Activated naive CD8-positive, alpha-beta T cell treated with anti-CD3 and anti-CD28 coated beads, Interleukin-2, amount 50 U/mL, for 24 hours (primary cell): ENCODE measurements around the gene S100A16.

ENCODE experiments used
- ATAC-seq: fragments of 150-1000 bp; cut with Tn5 transposase; one replicate; pipeline ENCODE4 v1.10.0; 2021
- DNase-seq: peaks from one replicate; pipeline ENCODE4 v3.0.0; 2021
- H3K27ac Mint-ChIP-seq: one replicate; pipeline ENCODE4 v1.8.0; 2021; ENCODE audit warnings: mild to moderate bottlenecking, mixed read lengths
- H3K27me3 Mint-ChIP-seq: one replicate; pipeline ENCODE4 v1.8.0; 2021; ENCODE audit warnings: mixed read lengths
- H3K36me3 Mint-ChIP-seq: one replicate; pipeline ENCODE4 v1.8.0; 2021; ENCODE audit warnings: low read depth, mixed read lengths
- H3K4me1 Mint-ChIP-seq: one replicate; pipeline ENCODE4 v1.8.0; 2021; ENCODE audit warnings: mixed read lengths
- H3K4me3 Mint-ChIP-seq: one replicate; pipeline ENCODE4 v1.8.0; 2021; ENCODE audit warnings: mild to moderate bottlenecking, moderate library complexity, mixed read lengths
- H3K9me3 Mint-ChIP-seq: one replicate; pipeline ENCODE4 v1.8.0; 2021; ENCODE audit warnings: mixed read lengths

S100A16 gene

GRCh38 chr1:153630384-153630783 lies 17.4 kb upstream of the S100A16 start:
- DNase-seq (no peak), ATAC-seq (no peak)
- no peak overlapping the region for H3K4me3 Mint-ChIP-seq
- no peak overlapping the region for H3K27ac Mint-ChIP-seq
- peaks cover 36% of the 10 kb centered on the region for H3K4me1 Mint-ChIP-seq
- H3K36me3 Mint-ChIP-seq = peaks cover 9% of the 10 kb centered on the region
- peaks cover 4% of the 10 kb centered on the region for H3K9me3 Mint-ChIP-seq
- peaks cover 12% of the 10 kb centered on the region for H3K27me3 Mint-ChIP-seq

- no peak for DNase-seq
- H3K4me1 Mint-ChIP-seq = peaks cover 35% of the 10 kb centered on the region
- peaks cover 4% of the 10 kb centered on the region for H3K9me3 Mint-ChIP-seq
- peaks cover 8% of the 10 kb centered on the region for H3K36me3 Mint-ChIP-seq
- peaks cover 12% of the 10 kb centered on the region for H3K27me3 Mint-ChIP-seq
- no peak overlapping the region for H3K4me3 Mint-ChIP-seq
- no peak overlapping the region for H3K27ac Mint-ChIP-seq
- ATAC-seq = no peak
These were observed 17.0 kb upstream of the S100A16 start for GRCh38 chr1:153629971-153630370.

GRCh38 chr1:153629343-153629665 lies 16.4 kb upstream of the S100A16 start:
- DNase-seq (no peak), ATAC-seq (no peak)
- Mint-ChIP-seq H3K4me3 (no peak overlapping the region), H3K4me1 (peaks cover 34% of the 10 kb centered on the region), H3K27me3 (peaks cover 12% of the 10 kb centered on the region), H3K27ac (no peak overlapping the region), H3K36me3 (peaks cover 4% of the 10 kb centered on the region), H3K9me3 (peaks cover 4% of the 10 kb centered on the region)

- Mint-ChIP-seq H3K27ac (no peak overlapping the region), H3K4me1 (peaks cover 33% of the 10 kb centered on the region), H3K27me3 (peaks cover 12% of the 10 kb centered on the region), H3K36me3 (peaks cover 2% of the 10 kb centered on the region), H3K9me3 (peaks cover 4% of the 10 kb centered on the region), H3K4me3 (no peak overlapping the region)
- DNase-seq = no peak
- ATAC-seq = no peak
These were observed 15.9 kb upstream of the S100A16 start for GRCh38 chr1:153628638-153629342.

- Mint-ChIP-seq H3K27ac (no peak within 1 kb of the TSS), H3K4me3 (peak within 1 kb of the TSS; percentile 33), H3K27me3 (peaks cover 12% of the 10 kb centered on the region), H3K36me3 (peaks cover 2% of the 10 kb centered on the region), H3K4me1 (peaks cover 26% of the 10 kb centered on the region), H3K9me3 (no peaks in the 10 kb centered on the region)
- ATAC-seq = no peak
- no peak for DNase-seq
These were observed 15.0 kb upstream of the S100A16 start, which contains the start of gene S100A1 for GRCh38 chr1:153627715-153628626. S100A1 (plus strand) TSS chr1:153628434; CDS start chr1:153630522, 2,088 bp downstream.

- H3K27ac Mint-ChIP-seq = no peak within 1 kb of the TSS
These were observed 14.2 kb upstream of the S100A16 start, which contains the start of gene S100A13 for GRCh38 chr1:153626904-153627714. S100A13 (minus strand) TSS chr1:153627505; CDS start chr1:153626472, 1,033 bp downstream.

GRCh38 chr1:153626477-153626903 lies 13.6 kb upstream of the S100A16 start:
- H3K9me3 Mint-ChIP-seq = no peaks in the 10 kb centered on the region
- no peaks in the 10 kb centered on the region for H3K36me3 Mint-ChIP-seq
- H3K27ac Mint-ChIP-seq = no peak overlapping the region
- ATAC-seq (no peak), DNase-seq (no peak)
- H3K4me1 Mint-ChIP-seq = peaks cover 15% of the 10 kb centered on the region
- peaks cover 12% of the 10 kb centered on the region for H3K27me3 Mint-ChIP-seq
- H3K4me3 Mint-ChIP-seq = no peak overlapping the region

More at GRCh38 chr1:153626904-153627714, 14.2 kb upstream of the S100A16 start, which contains the start of gene S100A13:
- H3K9me3 Mint-ChIP-seq = no peaks in the 10 kb centered on the region
- H3K27me3 Mint-ChIP-seq = peaks cover 12% of the 10 kb centered on the region
- peaks cover 20% of the 10 kb centered on the region for H3K4me1 Mint-ChIP-seq
- H3K36me3 Mint-ChIP-seq = peaks cover 2% of the 10 kb centered on the region
- DNase-seq (no peak), ATAC-seq (no peak)
- peak within 1 kb of the TSS; percentile 33 for H3K4me3 Mint-ChIP-seq

GRCh38 chr1:153624965-153625611 lies 12.2 kb upstream of the S100A16 start:
- no peaks in the 10 kb centered on the region for H3K9me3 Mint-ChIP-seq

GRCh38 chr1:153623101-153623500 lies 10.2 kb upstream of the S100A16 start:
- Mint-ChIP-seq H3K4me1 (peaks cover 4% of the 10 kb centered on the region), H3K4me3 (no peak overlapping the region), H3K36me3 (no peaks in the 10 kb centered on the region), H3K27me3 (peaks cover 12% of the 10 kb centered on the region), H3K9me3 (no peaks in the 10 kb centered on the region), H3K27ac (no peak overlapping the region)
- ATAC-seq (no peak), DNase-seq (no peak)

More at GRCh38 chr1:153624965-153625611, 12.2 kb upstream of the S100A16 start:
- peaks cover 12% of the 10 kb centered on the region for H3K27me3 Mint-ChIP-seq
- no peaks in the 10 kb centered on the region for H3K36me3 Mint-ChIP-seq
- H3K4me1 Mint-ChIP-seq = peaks cover 6% of the 10 kb centered on the region
- no peak overlapping the region for H3K4me3 Mint-ChIP-seq
- no peak for DNase-seq
- ATAC-seq = no peak
- no peak overlapping the region for H3K27ac Mint-ChIP-seq

- Mint-ChIP-seq H3K27ac (no peak overlapping the region), H3K36me3 (no peaks in the 10 kb centered on the region), H3K4me1 (peaks cover 3% of the 10 kb centered on the region), H3K9me3 (no peaks in the 10 kb centered on the region), H3K4me3 (no peak overlapping the region), H3K27me3 (no peaks in the 10 kb centered on the region)
- DNase-seq (no peak), ATAC-seq (no peak)
These were observed 6.2 kb upstream of the S100A16 start for GRCh38 chr1:153619171-153619570.

- Mint-ChIP-seq H3K27ac (no peak overlapping the region), H3K4me3 (no peak overlapping the region), H3K9me3 (no peaks in the 10 kb centered on the region), H3K27me3 (no peaks in the 10 kb centered on the region), H3K36me3 (no peaks in the 10 kb centered on the region), H3K4me1 (peaks cover 3% of the 10 kb centered on the region)
- peak; percentile 80 for ATAC-seq
- DNase-seq = peak; percentile 73
These were observed 4.7 kb upstream of the S100A16 start for GRCh38 chr1:153617663-153618062.

- ATAC-seq = no peak
- no peak overlapping the region for H3K27ac Mint-ChIP-seq
These were observed 4.0 kb upstream of the S100A16 start for GRCh38 chr1:153616917-153617311.

GRCh38 chr1:153616144-153616916 lies 3.4 kb upstream of the S100A16 start, which contains the start of gene S100A14:
S100A14 (minus strand) TSS chr1:153616325; CDS start chr1:153615858, 467 bp downstream.
- Mint-ChIP-seq H3K4me1 (peaks cover 3% of the 10 kb centered on the region), H3K27ac (no peak within 1 kb of the TSS), H3K36me3 (no peaks in the 10 kb centered on the region), H3K4me3 (no peak within 1 kb of the TSS), H3K9me3 (no peaks in the 10 kb centered on the region), H3K27me3 (no peaks in the 10 kb centered on the region)
- DNase-seq (no peak), ATAC-seq (no peak)

More at GRCh38 chr1:153616917-153617311, 4.0 kb upstream of the S100A16 start:
- H3K36me3 Mint-ChIP-seq = no peaks in the 10 kb centered on the region
- no peaks in the 10 kb centered on the region for H3K9me3 Mint-ChIP-seq
- H3K4me3 Mint-ChIP-seq = no peak overlapping the region
- H3K27me3 Mint-ChIP-seq = no peaks in the 10 kb centered on the region
- no peak for DNase-seq
- H3K4me1 Mint-ChIP-seq = peaks cover 3% of the 10 kb centered on the region
